Inflammatory macrophage treated with lipopolysaccharide for 1 hour (primary cell): ENCODE data around the gene PSENEN.
"Not testable (repeated sequence)": the region's sequence is repeated elsewhere in the genome, so short reads cannot be mapped to it uniquely, and the experiment has no call there.

Experiments used
- DNase-seq, 2 donors: peaks; one replicate each; pipeline ENCODE4 v3.0.0-alpha.2; 2020 to 2022

The PSENEN gene

DNA sequence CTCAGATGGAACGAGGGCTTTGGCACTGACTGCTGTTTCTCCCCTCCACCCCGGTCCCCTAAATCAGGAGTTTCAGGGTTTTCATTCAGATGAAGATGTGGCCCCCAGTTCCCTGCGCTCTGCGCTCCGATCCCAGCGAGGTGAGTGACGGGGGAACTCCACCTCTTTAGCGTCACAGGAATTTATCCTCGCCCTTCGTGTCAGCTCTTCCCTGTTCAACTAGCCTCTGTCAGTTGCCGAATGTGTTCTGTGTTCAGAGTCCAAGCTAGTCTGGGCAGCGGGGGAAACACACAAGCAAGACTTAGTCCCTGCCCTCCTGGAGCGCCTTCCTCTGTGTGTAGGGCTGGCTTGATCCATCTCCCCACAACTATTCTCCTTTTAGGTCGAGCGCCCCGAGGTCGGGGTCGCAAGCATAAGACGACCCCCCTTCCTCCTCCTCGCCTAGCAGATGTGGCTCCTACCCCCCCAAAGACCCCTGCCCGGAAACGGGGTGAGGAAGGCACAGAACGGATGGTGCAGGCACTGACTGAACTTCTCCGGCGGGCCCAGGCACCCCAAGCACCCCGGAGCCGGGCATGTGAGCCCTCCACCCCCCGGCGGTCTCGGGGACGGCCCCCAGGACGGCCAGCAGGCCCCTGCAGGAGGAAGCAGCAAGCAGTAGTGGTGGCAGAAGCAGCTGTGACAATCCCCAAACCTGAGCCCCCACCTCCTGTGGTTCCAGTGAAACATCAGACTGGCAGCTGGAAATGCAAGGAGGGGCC, 25.9 kb upstream of the PSENEN start:
- DNase-seq: no peak

DNA sequence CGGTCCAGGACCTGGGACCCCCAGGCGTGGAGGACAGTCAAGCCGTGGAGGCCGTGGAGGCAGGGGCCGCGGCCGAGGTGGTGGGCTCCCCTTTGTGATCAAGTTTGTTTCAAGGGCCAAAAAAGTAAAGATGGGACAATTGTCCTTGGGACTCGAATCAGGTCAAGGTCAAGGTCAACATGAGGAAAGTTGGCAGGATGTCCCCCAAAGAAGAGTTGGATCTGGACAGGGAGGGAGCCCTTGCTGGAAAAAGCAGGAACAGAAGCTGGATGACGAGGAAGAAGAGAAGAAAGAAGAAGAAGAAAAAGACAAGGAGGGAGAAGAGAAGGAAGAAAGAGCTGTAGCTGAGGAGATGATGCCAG, 25.3 kb upstream of the PSENEN start:
- DNase-seq: no peak

DNA sequence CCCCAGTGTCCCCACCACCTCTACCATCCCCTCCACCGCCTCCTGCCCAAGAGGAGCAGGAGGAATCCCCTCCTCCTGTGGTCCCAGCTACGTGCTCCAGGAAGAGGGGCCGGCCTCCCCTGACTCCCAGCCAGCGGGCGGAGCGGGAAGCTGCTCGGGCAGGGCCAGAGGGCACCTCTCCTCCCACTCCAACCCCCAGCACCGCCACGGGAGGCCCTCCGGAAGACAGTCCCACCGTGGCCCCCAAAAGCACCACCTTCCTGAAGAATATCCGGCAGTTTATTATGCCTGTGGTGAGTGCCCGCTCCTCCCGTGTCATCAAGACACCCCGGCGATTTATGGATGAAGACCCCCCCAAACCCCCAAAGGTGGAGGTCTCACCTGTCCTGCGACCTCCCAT, 24.8 kb upstream of the PSENEN start:
- no peak for DNase-seq

DNA sequence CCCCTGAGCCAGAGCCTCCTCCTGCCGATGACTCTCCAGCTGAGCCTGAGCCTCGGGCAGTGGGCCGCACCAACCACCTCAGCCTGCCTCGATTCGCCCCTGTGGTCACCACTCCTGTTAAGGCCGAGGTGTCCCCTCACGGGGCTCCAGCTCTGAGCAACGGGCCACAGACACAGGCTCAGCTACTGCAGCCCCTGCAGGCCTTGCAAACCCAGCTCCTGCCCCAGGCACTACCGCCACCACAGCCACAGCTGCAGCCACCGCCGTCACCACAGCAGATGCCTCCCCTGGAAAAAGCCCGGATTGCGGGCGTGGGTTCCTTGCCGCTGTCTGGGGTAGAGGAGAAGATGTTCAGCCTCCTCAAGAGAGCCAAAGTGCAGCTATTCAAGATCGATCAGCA, 24.1 kb upstream of the PSENEN start:
- DNase-seq: no peak

- DNase-seq: no peak
These were observed 23.0 kb upstream of the PSENEN start for GRCh38 chr19:35722461-35722860.

- DNase-seq: no peak
These were observed 22.6 kb upstream of the PSENEN start for GRCh38 chr19:35722897-35723296.

DNA sequence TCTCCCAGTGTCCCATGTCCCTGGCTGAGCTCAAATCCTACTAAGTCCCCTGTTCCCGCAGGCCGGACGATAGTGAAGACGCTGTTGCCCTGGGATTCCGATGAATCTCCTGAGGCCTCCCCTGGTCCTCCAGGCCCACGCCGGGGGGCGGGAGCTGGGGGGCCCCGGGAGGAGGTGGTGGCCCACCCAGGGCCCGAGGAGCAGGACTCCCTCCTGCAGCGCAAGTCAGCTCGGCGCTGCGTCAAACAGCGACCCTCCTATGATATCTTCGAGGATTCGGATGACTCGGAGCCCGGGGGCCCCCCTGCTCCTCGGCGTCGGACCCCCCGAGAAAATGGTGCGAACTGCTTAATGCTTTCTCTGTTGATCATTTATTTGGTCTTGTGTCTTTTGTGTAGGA, 21.8 kb upstream of the PSENEN start:
- DNase-seq: no peak

- DNase-seq: not testable (repeated sequence)
These were observed 21.3 kb upstream of the PSENEN start for GRCh38 chr19:35724132-35724531.

GRCh38 chr19:35724560-35724959, 20.9 kb upstream of the PSENEN start:
- no peak for DNase-seq

DNA sequence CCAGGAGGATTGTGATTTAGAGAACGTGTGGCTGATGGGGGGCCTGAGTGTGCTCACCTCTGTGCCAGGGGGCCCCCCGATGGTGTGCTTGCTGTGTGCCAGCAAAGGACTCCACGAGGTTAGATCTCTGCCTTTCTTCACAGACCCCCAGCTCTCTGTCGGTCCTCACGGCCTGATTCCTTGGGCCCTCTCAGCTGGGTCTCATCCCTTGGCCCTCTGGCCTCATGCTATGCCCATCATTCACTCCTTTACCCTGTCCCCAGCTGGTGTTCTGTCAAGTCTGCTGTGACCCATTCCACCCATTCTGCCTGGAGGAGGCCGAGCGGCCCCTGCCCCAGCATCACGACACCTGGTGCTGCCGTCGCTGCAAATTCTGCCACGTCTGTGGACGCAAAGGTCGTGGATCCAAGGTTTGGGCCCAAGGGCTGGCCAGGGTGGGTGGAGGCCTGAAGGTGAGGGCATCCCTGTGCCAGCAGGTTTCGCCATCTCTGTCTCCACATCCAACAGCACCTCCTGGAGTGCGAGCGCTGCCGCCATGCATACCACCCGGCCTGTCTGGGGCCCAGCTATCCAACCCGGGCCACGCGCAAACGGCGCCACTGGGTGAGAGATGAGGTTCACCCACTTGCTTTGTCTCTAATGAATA, 20.1 kb upstream of the PSENEN start:
- no peak for DNase-seq

DNA sequence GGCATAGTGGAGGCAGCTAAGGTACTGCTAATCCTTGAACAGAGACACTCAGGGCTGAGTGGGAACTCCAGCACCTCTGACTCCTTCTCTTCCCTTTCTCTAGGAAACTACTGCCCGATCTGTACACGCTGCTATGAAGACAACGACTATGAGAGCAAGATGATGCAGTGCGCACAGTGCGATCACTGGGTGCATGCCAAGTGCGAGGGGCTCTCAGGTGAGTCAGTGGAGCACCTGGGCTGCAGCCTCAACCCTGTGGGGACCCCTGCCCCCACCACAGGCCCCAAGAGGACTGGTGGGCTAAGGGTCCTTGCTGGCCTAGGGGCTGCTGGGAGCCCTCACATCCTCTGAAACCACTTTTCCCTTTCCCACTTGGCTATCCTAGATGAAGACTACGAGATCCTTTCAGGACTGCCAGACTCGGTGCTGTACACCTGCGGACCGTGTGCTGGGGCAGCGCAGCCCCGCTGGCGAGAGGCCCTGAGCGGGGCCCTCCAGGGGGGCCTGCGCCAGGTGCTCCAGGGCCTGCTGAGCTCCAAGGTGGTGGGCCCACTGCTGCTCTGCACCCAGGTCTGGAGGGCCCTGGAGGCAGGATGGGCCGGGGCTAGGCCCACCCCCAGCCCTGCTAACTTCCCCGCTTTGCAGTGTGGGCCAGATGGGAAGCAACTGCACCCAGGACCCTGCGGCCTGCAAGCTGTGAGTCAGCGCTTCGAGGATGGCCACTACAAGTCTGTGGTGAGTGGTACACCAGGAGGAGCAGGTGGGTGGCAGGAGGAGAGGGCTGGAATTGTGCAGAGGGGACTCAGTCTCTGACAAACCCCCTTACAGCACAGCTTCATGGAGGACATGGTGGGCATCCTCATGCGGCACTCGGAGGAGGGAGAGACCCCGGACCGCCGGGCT, 18.1 kb upstream of the PSENEN start:
- no peak for DNase-seq

DNA sequence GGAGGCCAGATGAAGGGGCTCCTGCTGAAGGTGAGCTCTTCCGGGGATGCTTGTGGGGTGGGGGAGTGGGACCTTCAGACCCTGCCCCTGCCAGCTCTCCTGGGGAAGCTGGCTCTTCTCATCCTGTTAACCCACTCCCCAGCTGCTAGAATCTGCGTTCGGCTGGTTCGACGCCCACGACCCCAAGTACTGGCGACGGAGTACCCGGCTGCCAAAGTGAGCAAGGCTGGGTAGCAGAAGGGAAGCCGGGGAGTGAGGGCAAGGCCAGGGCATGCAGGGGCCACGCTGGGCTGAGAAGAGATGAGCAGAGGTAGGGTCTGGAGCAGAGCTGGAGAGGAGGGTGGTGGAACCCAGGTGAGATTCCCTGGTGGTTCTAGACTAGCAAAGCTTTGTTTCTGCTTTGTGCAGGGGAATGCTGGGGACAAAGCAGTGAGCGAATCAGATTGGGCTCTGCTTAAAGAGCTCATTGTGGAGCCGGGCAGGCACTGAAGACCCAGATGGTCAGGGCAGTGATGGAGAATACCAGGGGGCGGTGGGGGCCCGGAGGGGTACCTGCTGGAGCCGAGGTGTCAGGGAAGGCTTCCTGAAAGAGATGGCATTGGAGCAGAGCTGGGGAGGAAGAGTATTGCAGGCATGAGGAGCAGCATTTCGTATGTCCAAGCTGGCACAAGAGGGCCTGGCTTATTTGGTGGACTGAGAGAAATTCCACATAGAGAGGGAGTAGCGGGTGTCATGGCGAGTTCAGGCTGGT, 17.3 kb upstream of the PSENEN start:
- DNase-seq: no peak

DNA sequence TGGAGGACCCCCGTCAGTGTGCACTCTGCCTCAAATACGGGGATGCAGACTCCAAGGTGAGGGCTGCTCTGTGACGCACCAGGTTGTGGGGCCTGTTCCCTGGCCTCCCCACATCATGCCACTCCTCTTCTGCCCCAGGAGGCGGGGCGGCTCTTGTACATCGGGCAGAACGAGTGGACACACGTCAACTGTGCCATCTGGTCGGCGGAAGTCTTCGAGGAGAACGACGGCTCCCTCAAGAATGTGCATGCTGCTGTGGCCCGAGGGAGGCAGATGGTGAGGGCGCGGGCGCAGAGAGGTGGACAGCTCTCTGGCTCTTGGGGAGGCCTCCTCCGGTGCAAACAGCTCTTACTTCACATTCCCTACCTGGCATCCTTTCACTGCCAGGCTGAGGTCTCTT, 16.4 kb upstream of the PSENEN start:
- no peak for DNase-seq

DNA sequence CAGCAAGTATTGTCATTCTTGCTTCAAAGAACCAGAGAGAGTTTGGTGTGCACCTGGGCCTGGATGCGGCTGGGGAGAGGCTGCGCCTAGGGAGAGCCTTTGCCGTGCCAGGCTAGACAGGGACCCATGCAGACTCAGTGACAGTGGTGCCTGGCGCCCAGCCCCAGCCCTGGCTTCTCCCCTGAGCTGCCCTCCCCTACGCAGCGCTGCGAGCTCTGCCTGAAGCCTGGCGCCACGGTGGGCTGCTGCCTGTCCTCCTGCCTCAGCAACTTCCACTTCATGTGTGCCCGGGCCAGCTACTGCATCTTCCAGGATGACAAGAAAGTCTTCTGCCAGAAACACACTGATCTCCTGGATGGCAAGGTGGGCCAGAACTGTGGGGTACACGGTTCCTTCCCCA, 15.7 kb upstream of the PSENEN start:
- DNase-seq: no peak

DNA sequence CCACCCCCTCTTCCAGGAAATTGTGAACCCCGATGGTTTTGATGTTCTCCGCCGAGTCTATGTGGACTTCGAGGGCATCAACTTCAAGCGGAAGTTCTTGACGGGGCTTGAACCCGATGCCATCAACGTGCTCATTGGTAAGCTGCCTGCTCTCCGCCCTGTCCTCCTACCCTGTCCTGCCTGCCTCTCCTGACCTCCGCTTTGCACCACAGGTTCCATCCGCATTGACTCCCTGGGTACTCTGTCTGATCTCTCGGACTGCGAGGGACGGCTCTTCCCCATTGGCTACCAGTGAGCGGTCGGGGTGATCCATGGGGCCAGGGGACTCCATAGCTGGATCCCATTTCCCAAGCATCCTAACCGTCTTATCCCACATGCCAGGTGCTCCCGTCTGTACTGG, 15.1 kb upstream of the PSENEN start:
- DNase-seq: no peak

DNA sequence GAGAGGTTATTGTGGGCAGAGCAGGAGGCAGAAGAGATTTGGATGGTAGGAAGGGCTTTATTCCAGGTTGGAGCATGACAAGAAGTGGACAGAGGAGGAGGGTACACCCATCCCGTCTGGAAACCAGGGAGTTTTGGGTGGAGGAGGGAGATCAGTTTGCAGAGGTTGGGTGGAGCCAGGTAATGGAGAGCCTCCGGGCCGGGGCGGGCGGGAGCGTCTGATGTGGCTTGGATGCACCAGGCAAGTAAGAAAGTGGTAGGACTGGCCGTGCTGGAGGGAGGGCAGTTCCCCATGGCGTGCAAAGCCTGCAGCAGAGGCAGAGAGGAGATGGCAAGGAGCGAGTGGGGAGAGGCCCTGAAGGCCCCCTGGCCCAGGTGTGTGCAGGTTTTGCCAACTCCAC, 14.1 kb upstream of the PSENEN start:
- no peak for DNase-seq

DNA sequence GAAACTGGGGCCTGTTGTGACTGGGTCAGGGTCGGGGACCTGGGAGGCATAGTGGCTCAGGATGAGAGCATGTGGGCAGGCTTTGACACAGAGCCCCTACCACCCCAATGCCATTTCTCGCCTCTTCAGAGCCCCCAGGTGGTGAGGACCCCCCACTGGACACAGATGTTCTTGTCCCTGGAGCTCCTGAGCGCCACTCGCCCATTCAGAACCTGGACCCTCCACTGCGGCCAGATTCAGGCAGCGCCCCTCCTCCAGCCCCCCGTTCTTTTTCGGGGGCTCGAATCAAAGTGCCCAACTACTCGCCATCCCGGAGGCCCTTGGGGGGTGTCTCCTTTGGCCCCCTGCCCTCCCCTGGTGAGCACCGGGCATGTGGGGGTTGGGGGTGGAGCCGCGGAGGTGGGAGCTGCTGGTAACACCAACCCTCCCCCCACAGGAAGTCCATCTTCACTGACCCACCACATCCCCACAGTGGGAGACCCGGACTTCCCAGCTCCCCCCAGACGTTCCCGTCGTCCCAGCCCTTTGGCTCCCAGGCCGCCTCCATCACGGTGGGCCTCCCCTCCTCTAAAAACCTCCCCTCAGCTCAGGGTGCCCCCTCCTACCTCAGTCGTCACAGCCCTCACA, 13.6 kb upstream of the PSENEN start:
- DNase-seq: no peak

GRCh38 chr19:35732540-35733179, 12.8 kb upstream of the PSENEN start:
- no peak for DNase-seq

GRCh38 chr19:35733180-35734125, 12.0 kb upstream of the PSENEN start:
- no peak for DNase-seq

DNA sequence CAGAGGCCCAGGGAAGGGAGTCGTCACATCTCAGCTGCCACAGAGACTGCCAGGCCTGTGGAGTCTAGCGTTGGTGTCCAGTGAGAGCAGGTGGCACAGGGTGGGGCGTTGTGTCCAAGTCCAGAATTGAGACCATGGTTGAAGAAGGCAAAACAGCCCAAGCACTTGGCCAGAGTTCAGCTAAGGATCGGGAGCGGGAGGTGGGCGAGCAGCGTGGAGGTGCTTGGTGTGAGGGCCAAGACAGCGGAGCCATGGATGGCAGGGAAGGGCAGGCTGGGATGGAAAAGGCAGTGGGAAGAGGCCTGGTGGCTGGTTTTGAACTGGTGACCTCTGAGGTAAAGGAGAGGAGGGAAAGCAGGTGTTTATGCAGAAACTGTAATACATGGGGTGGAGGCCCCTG, 11.2 kb upstream of the PSENEN start:
- DNase-seq: no peak

- DNase-seq: no peak
These were observed 10.6 kb upstream of the PSENEN start for GRCh38 chr19:35734889-35735288.
